Measurements from ENCODE around the gene GCH1.

The GCH1 gene

GRCh38 chr14:54794159-54794558 lies 108.5 kb downstream of the GCH1 start:
- no peak for DNase-seq

GRCh38 chr14:54792288-54792687 lies 110.3 kb downstream of the GCH1 start:
- no peak for DNase-seq

Data from activated CD4-positive, alpha-beta T cell treated with anti-CD3 and anti-CD28 coated beads, Interleukin-10, Interleukin-2, amounts not matched to agents 100 ng/mL and 50 ng/mL, durations not matched to agents 16 hours and 8 hours (primary cell).